PC-9 (cell line): ENCODE data around the gene NAA15. TPM values are rescaled to one million over a fixed set of nuclear protein-coding genes. Genes with fewer than 3 reads are reported as not detected.
A peak's percentile ranks its signal among the peaks of the same experiment; 100 is the strongest.
"Not testable (repeated sequence)": the region's sequence is repeated elsewhere in the genome, so short reads cannot be mapped to it uniquely, and the experiment has no call there.

Experiments used
- BruUV-seq: library from RNA; stranded (reverse); fragments of 400-500 nt; replicated peaks from 2 replicates; lab custom pipeline; 2021; lab: Mats Ljungman, UMichigan
- CTCF ChIA-PET: fragments of 300-600 bp; sonication (Branson Sonifier 250); formaldehyde crosslinking; loops from one replicate; lab custom pipeline; 2022; ENCODE audit warnings: antibody characterized with exemption; lab: Charles Lee
- POLR2A ChIA-PET: fragments of 300-600 bp; sonication (Branson Sonifier 250); formaldehyde crosslinking; loops from one replicate; lab custom pipeline; 2022; ENCODE audit warnings: antibody characterized with exemption; ENCODE audit not compliant: unreplicated experiment; lab: Charles Lee
- DNase-seq, 2 experiments: peaks; one replicate each; pipeline versions ENCODE4 v3.0.0 to v3.0.0-alpha.2; 2015 to 2022; ENCODE audit warnings: mixed read lengths in 1 of 2
- H2AFZ ChIP-seq: fragments of 200-600 bp; sonication (generic); 2 replicates; pipeline ENCODE4 v1.8.1; 2017; ENCODE audit warnings: antibody characterized with exemption
- H3F3A ChIP-seq: fragments of 200-600 bp; sonication (generic); 2 replicates; pipeline ENCODE4 v1.8.1; 2017; ENCODE audit warnings: antibody characterized with exemption, mild to moderate bottlenecking, low read depth; ENCODE audit not compliant: insufficient read depth
- H3K27ac ChIP-seq: fragments of 200-600 bp; sonication (generic); 2 replicates; pipeline ENCODE4 v1.6.1; 2016; ENCODE audit warnings: mixed run types
- H3K27me3 ChIP-seq: fragments of 200-600 bp; sonication (generic); 2 replicates; pipeline ENCODE4 v1.6.1; 2016; ENCODE audit warnings: low read depth, mixed run types; ENCODE audit not compliant: insufficient read depth
- H3K36me3 ChIP-seq: fragments of 200-600 bp; sonication (generic); 2 replicates; pipeline ENCODE4 v1.6.1; 2016; ENCODE audit warnings: low read depth, mixed run types
- H3K4me1 ChIP-seq: fragments of 200-600 bp; sonication (generic); replicated peaks from 2 replicates; pipeline ENCODE4 v1.6.1; 2016; ENCODE audit warnings: mixed run types; ENCODE audit not compliant: insufficient read depth
- H3K4me2 ChIP-seq: fragments of 200-600 bp; sonication (generic); 2 replicates; pipeline ENCODE4 v1.6.1; 2017; ENCODE audit warnings: mixed run types
- H3K4me3 ChIP-seq: fragments of 200-600 bp; sonication (generic); 2 replicates; pipeline ENCODE4 v1.6.1; 2016; ENCODE audit warnings: mixed run types
- H3K79me2 ChIP-seq: fragments of 200-600 bp; sonication (generic); 2 replicates; pipeline ENCODE4 v1.6.1; 2017; ENCODE audit warnings: low read depth, mixed run types
- H3K9me2 ChIP-seq: fragments of 200-600 bp; sonication (generic); 2 replicates; pipeline ENCODE4 v1.8.1; 2017; ENCODE audit warnings: mild to moderate bottlenecking; ENCODE audit not compliant: insufficient read depth
- H3K9me3 ChIP-seq: fragments of 200-600 bp; sonication (generic); 2 replicates; pipeline ENCODE4 v1.8.1; 2016; ENCODE audit warnings: low read depth; ENCODE audit not compliant: insufficient read depth
- H4K20me1 ChIP-seq: fragments of 200-600 bp; sonication (generic); 2 replicates; pipeline ENCODE4 v1.8.1; 2017; ENCODE audit not compliant: insufficient read depth
- EZH2 ChIP-seq: fragments of 200-600 bp; sonication (generic); IDR thresholded peaks from 2 replicates; pipeline ENCODE4 v1.8.0; 2017; ENCODE audit warnings: antibody characterized with exemption, low read depth
- intact Hi-C: fragments of 100-400 bp; cut with micrococcal nuclease; formaldehyde crosslinking; loops from one replicate; pipeline ENCODE4 v1.10.0; 2022; ENCODE audit not compliant: unreplicated experiment
- total RNA-seq: library from RNA; stranded (reverse); gene quantifications from 2 replicates; pipeline ENCODE4 v1.2.3, GENCODE V29; 2021
- TF ChIP-seq, protein P1 (sequence below): fragments of 200-600 bp; sonication (generic); conservative IDR thresholded peaks from 2 replicates; pipeline ENCODE4 v1.6.1; 2017; ENCODE audit warnings: mixed run types, antibody characterized with exemption, mild to moderate bottlenecking, moderate library complexity

The NAA15 gene
- total RNA-seq, 1 experiment from 2014 or later = 43.8 TPM

DNA sequence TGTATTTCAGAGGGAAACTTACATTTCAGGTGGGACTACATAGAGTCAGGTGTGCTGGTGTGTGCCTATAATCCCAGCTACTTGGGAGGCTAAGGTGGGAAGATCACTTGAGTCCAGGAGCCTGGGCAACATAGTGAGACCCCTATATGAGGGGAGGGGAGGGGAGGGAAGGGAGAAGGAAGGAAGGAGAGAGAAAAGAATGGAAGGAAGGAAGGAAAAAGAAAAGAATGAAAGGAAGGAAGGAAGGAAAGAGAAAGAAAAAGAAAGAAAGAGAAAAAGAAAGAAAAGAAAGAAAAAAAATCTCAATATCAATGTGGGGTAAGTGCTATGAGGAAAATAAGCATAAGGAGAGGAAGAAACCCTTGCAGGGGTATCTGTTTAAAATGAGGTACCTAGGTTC, 109.0 kb downstream of the NAA15 start:
- no peak overlapping the region for H3K4me2 ChIP-seq
- H3K9me2 ChIP-seq = no peaks in the 10 kb centered on the region
- no peaks in the 10 kb centered on the region for H3K36me3 ChIP-seq
- BruUV-seq = no TSS peak
- H3F3A ChIP-seq = peaks cover 9% of the 10 kb centered on the region; the same call in 1 of the 2 replicates
- no peaks in the 10 kb centered on the region for H4K20me1 ChIP-seq
- POLR2A ChIA-PET = no interaction called here
- H3K9me3 ChIP-seq = peaks cover 7% of the 10 kb centered on the region
- no peak overlapping the region for H2AFZ ChIP-seq
- H3K4me1 ChIP-seq = no peaks in the 10 kb centered on the region
- TF ChIP-seq, protein P1, sequence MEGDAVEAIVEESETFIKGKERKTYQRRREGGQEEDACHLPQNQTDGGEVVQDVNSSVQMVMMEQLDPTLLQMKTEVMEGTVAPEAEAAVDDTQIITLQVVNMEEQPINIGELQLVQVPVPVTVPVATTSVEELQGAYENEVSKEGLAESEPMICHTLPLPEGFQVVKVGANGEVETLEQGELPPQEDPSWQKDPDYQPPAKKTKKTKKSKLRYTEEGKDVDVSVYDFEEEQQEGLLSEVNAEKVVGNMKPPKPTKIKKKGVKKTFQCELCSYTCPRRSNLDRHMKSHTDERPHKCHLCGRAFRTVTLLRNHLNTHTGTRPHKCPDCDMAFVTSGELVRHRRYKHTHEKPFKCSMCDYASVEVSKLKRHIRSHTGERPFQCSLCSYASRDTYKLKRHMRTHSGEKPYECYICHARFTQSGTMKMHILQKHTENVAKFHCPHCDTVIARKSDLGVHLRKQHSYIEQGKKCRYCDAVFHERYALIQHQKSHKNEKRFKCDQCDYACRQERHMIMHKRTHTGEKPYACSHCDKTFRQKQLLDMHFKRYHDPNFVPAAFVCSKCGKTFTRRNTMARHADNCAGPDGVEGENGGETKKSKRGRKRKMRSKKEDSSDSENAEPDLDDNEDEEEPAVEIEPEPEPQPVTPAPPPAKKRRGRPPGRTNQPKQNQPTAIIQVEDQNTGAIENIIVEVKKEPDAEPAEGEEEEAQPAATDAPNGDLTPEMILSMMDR = no peak
- no peak for TF ChIP-seq EZH2
- DNase-seq = no peak
- H3K4me3 ChIP-seq = no peak overlapping the region
- H3K27me3 ChIP-seq = no peaks in the 10 kb centered on the region
- H3K79me2 ChIP-seq = no peaks in the 10 kb centered on the region
- CTCF ChIA-PET = no interaction called here
- intact Hi-C loops = no loop called here
- no peak overlapping the region for H3K27ac ChIP-seq

DNA sequence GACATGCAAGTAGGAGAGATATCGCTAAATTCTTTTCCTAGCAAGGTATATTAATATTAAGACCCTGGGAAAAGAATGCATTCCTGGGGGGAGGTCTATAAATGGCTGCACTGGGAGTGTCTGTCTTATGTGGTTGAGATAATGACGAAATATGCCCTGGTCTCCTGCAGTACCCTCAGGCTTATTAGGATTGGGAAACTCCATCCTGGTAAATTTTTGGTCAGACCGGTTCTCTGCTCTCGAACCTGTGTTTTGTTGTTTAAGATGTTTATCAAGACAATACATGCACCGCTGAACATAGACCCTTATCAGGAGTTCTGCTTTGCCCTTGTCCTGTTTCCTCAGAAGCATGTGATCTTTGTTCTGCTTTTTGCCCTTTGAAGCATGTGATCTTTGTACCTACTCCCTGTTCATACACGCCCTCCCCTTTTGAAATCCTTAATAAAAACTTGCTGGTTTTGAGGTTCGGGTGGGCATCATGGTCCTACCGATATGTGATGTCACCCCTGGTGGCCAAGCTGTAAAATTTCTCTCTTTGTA, 113.4 kb downstream of the NAA15 start:
- H3K27me3 ChIP-seq, intact Hi-C loops, H4K20me1 ChIP-seq, H3K9me2 ChIP-seq, H3K27ac ChIP-seq, BruUV-seq, POLR2A ChIA-PET, H3K4me3 ChIP-seq, H3K4me2 ChIP-seq, H3K36me3 ChIP-seq, CTCF ChIA-PET, H3K79me2 ChIP-seq, H2AFZ ChIP-seq, H3K4me1 ChIP-seq: not testable (repeated sequence)
- DNase-seq = peak in 1 of 2 experiments; percentile 49
- H3F3A ChIP-seq = peaks cover 13% of the 10 kb centered on the region; the same call in 1 of the 2 replicates
- peaks cover 13% of the 10 kb centered on the region for H3K9me3 ChIP-seq

GRCh38 chr4:139416073-139416673, 114.9 kb downstream of the NAA15 start:
- Histone ChIP-seq H3K9me3 (peaks cover 13% of the 10 kb centered on the region), H3K9me2 (no peaks in the 10 kb centered on the region), H3K4me3 (no peak overlapping the region), H3K79me2 (no peaks in the 10 kb centered on the region), H3K27ac (no peak overlapping the region), H2AFZ (no peak overlapping the region), H3K4me1 (no peaks in the 10 kb centered on the region), H3F3A (peaks cover 13% of the 10 kb centered on the region; the same call in 1 of the 2 replicates), H3K4me2 (no peak overlapping the region), H3K27me3 (no peaks in the 10 kb centered on the region), H3K36me3 (peaks cover 3% of the 10 kb centered on the region; the same call in 1 of the 2 replicates), H4K20me1 (no peaks in the 10 kb centered on the region)
- DNase-seq = no peak
- intact Hi-C loops = no loop called here
- TF ChIP-seq, protein P1 = peak; percentile 71
- TF ChIP-seq EZH2 = no peak
- BruUV-seq = no TSS peak
- POLR2A ChIA-PET = interaction anchor here (0.6 kb wide), 2 partner anchors 137 to 1254 kb away, joined by 3 to 4 read pairs; no protein-coding TSS in a partner anchor
- CTCF ChIA-PET = interaction anchor here (0.6 to 0.7 kb wide), 2 partner anchors 45 to 491 kb away, joined by 3 to 4 read pairs; no protein-coding TSS in a partner anchor
